Esophagus muscularis mucosa (tissue), 3 donors: ENCODE data around the gene TAS2R41.

Source experiments
- POLR2A ChIP-seq: fragments of 450-650 bp; IDR thresholded peaks from one replicate; pipeline ENCODE4 v1.6.1; 2017; ENCODE audit warnings: antibody characterized with exemption, moderate library complexity, mild to moderate bottlenecking, low read depth
- POLR2AphosphoS5 ChIP-seq, 2 donors: sonication (generic); formaldehyde crosslinking; IDR thresholded peaks; one replicate each; pipeline ENCODE4 v1.6.1; 2017; ENCODE audit warnings: antibody characterized with exemption in 2 of 2
- TF ChIP-seq, protein P1 (sequence below), 3 experiments: fragments of 200-600 bp in 2 of 3; fragments of 450-650 bp in 1 of 3; sonication (generic) in 2 of 3; IDR thresholded peaks; one replicate each; pipeline ENCODE4 v1.5.1; 2017 to 2019; ENCODE audit warnings: antibody characterized with exemption in 3 of 3, mild to moderate bottlenecking in 2 of 3, moderate library complexity in 1 of 3

DNA sequence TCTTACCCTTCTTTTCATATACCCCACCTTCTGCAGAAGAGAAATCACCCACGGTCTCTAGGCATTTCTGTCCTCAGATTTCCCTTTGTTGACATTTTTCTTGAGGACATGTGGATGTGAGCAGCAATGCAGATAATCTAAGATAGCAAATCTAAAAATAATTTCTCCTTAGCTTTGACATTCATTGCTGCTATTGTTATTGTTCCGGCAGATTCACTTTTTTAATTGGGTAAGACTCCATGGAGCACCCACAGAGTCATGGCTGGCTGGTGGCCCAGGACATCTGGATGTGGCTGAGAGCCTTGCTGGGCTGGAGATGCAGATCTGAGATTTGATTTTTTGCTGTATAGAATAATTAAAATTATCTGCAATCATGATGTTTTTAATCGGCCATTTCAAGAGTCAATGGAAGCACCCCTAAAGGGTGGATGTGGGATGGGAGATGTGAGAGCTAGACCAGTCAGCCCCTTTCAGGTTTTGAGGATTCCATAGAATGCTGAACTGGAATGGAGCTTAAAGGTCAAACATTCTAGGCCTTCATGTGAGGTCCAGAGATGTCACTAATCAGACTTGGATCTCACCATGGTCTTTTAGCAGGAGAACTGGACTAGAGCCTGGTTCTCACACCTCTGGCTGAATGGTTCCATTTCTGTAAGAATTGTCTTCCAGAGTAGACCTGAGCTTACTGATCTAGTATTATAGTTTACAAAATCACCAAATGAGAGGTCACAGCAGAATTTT, 37.5 kb downstream of the TAS2R41 start:
- no peak for TF ChIP-seq POLR2A
- TF ChIP-seq, protein P1, sequence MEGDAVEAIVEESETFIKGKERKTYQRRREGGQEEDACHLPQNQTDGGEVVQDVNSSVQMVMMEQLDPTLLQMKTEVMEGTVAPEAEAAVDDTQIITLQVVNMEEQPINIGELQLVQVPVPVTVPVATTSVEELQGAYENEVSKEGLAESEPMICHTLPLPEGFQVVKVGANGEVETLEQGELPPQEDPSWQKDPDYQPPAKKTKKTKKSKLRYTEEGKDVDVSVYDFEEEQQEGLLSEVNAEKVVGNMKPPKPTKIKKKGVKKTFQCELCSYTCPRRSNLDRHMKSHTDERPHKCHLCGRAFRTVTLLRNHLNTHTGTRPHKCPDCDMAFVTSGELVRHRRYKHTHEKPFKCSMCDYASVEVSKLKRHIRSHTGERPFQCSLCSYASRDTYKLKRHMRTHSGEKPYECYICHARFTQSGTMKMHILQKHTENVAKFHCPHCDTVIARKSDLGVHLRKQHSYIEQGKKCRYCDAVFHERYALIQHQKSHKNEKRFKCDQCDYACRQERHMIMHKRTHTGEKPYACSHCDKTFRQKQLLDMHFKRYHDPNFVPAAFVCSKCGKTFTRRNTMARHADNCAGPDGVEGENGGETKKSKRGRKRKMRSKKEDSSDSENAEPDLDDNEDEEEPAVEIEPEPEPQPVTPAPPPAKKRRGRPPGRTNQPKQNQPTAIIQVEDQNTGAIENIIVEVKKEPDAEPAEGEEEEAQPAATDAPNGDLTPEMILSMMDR (IDR thresholded peaks at IDR 0.05) = no peak
- no peak for TF ChIP-seq POLR2AphosphoS5 (IDR thresholded peaks at IDR 0.05)
